Retina (tissue), 1 donor: Measurements from ENCODE around the gene PARD3.
"Not testable (repeated sequence)": the region's sequence is repeated elsewhere in the genome, so short reads cannot be mapped to it uniquely, and the experiment has no call there.

Source experiments
- DNase-seq: peaks from one replicate; pipeline ENCODE4 v3.0.0-alpha.2; 2016

Gene PARD3

DNA sequence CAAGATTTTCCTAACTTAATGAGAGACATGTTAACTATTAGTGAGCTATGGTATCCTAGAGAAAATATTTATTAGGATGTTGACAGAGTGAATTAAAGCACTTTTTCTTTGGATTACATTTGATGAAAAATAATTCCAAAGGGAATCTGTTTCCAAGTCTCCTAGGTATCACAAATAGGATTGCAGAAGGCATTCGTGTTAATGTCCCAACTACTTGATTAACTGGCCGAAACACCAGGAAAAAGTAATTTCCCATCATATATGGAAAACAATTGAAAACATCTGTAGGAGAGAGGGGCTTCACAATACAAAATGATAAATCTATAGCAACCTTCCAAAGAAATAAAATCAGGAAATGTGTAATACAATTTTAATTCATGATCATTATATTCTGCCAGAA lies 406.7 kb downstream of the PARD3 start:
- DNase-seq: no peak

DNA sequence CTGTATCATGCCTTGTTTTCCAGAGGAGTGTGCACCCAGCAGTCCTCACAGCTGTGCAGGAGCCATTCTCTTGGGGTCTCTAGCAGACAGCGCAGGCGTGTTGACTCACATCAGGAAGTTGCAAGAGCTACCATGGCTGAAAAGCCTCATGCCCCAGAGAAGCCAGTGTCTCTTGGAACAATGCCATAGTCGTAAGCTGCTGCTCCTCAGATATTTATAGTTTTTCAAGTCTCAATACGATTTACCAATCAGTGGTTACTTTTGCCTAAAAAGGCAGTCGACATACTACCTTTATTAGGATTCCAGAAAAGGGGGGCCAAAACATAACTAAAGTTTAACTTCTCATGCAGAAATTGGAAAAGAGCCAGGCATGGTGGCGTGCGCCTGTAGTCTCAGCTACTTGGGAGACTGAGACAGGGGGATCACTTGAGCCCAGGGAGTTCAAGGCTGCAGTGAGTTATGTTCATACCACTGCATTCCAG lies 407.7 kb downstream of the PARD3 start:
- no peak for DNase-seq

GRCh38 chr10:34406463-34407323 lies 408.4 kb downstream of the PARD3 start:
- no peak for DNase-seq

GRCh38 chr10:34405611-34406462 lies 409.3 kb downstream of the PARD3 start:
- no peak for DNase-seq

DNA sequence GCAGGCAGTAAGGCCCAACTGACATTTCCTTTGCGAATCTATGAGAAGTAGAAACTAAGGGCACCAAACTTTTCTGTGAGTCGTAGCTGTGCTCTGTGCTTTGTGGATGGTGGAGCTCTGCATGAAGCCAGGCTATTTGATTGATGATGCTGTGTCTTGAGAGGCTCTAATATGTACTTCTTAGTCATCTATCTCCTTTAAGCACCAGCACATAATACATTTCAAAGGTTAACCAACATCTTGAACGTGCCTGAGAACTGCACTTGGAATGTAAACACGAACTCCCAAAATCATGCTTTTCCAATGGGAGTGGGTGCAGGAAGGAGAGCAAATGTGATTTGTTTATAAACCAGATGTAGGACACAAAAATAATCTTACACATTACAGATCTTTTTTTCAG lies 411.6 kb downstream of the PARD3 start:
- no peak for DNase-seq

GRCh38 chr10:34400075-34400474 lies 415.0 kb downstream of the PARD3 start:
- no peak for DNase-seq

DNA sequence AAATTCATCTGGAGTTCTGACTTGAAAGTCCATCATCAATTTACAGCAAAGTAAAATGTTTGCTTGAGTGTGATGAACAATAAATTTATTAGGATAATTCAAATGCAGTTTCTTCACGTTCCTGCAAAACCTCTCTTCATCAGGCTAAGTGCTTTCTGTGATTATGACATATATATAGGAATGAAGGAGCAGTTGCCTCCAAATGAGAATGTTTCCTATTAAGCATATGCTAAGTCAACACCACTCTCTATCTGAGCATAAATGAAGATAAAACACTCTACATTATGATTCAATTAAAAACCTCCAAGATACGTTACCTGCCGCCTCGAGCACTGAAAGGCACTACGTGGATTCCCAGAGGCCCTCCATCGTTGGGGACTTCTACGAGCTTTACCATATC lies 416.1 kb downstream of the PARD3 start:
- no peak for DNase-seq

GRCh38 chr10:34397324-34397723 lies 417.8 kb downstream of the PARD3 start:
- DNase-seq: no peak

GRCh38 chr10:34396663-34397062 lies 418.4 kb downstream of the PARD3 start:
- no peak for DNase-seq

DNA sequence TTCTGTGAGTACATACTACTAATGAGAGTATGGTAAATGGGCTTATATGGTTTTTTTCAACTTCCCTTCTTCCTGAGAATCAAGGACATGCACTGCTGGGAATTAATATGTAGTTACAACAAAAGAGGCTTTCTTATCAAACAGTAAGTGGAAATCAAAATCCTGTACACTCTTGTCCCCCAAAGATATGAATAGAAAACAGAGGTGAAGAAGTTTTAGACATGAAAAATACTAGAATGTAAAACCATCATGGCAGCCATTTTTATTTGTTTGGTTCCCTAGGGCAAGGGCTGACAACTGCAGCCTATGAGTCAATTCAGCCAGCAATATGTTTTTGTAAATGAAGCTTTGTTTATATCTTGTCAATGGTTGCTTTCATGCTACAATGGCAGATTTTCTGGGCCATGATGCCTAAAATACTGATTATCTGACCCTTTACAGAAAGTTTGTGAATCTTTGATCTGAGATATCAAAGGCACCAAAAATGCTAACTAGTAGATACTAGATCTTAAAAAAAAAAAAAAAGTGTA lies 422.4 kb downstream of the PARD3 start:
- DNase-seq: no peak

DNA sequence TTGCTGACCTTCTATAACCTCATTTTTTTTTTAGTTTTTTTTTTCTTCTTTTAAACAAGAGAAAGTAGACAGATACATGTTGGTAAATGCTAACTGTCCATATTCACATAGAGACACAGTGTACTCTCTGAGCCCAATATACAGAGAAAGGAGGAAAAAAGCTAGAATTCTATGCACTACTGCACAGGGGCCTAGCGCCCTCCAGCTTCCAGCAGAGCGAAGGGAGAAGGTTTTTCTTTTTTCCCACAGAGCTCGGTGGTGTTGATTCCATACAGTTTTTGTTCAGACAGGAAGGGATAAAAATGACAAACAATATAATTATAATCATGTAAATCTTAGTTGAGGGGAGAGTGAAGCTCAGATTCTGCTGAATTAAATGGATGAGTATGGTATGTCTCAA lies 423.9 kb downstream of the PARD3 start:
- DNase-seq: not testable (repeated sequence)

DNA sequence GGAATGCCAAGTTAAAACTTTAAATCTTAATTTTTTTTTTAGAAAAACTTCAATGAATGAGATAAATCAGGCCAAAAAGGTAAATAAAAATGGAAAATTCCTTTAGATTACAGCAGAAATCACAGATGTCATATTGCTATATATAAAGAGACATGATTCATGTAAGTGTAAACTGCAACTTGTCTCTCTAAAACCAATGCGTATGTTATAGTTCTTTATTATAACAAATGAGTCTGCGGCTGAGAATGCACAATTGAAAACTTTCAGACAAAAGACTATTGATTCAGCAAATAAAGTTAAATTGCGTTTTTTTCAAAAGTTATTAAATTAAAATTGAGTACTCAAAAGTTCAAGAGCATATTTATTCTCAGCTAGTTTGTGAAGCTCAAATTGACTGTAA lies 425.3 kb downstream of the PARD3 start:
- DNase-seq: no peak

DNA sequence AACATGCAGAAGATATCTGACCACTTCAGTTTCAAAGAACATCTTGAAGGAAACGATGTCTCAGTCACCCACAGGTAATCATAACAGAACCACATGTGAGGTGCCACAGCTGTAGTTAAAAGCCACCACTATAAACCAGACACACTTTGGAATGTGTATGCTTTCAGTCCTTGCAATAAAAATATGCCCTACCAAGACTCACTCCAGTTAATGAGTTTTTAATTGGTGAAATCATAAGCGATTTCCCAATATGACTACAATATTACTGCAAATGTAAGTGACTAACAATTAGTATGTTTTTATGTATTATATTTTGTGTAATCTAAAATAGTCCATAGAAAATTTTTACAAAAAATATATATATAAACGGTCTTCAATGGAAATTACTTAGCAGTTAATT lies 428.2 kb downstream of the PARD3 start:
- no peak for DNase-seq

DNA sequence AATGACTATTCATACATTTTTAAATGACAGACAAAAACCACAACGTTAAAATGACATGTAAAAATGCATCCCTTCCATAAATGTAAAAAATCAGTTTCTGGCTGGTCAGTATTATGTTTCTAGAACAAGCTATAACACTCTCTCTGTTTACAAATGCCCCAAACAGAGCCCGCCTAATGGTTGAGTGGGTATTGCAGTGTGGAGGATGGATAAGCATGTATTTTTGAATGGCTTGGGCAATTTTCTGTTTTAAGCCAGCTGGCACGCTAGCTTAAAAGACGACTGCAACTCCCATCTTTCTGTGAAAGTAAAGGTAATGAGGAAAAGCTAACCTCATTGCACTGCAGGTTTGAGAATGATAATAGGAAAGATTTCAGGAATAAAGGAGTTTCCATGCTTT lies 430.7 kb downstream of the PARD3 start:
- DNase-seq: no peak

DNA sequence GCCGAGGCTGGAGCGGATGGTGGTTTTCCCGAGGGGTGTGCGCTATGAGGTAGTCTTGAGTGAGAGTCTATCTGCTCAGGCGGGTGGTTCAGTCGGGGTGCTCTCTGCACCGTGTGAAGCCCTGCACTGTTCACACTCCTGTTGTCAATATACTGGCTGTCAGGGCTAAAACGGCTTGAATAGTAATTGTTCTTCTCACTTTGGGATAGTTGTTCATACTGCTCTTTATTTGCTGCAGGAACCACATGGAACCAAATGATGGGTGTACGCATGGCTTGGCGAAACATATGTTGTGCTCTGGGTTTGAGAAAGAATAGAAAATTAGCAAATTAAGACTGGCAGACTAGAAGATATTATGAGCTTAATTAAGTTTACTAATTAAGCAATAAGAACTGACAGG lies 432.5 kb downstream of the PARD3 start:
- peak; percentile 30 for DNase-seq

- DNase-seq: peak; percentile 47
These were observed 434.2 kb downstream of the PARD3 start for GRCh38 chr10:34380856-34381255.

DNA sequence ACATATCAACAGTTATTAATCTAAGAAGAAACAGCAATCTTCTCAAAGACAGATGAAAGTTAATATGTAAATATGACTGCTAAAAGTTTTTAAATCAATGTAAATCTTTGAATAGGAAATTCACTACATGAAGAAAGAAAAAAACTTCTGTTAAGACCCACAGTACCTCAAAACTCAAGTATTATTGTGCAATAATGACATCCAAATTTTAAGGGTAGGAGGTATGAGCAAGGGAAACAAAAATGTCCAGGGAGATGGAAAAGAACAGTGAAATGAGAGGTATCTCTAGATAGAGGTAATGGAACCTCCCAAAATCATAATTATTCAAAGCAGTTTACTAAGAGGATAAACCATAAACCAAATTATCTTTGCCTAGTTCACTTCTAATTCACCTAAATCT lies 436.8 kb downstream of the PARD3 start:
- DNase-seq: no peak

DNA sequence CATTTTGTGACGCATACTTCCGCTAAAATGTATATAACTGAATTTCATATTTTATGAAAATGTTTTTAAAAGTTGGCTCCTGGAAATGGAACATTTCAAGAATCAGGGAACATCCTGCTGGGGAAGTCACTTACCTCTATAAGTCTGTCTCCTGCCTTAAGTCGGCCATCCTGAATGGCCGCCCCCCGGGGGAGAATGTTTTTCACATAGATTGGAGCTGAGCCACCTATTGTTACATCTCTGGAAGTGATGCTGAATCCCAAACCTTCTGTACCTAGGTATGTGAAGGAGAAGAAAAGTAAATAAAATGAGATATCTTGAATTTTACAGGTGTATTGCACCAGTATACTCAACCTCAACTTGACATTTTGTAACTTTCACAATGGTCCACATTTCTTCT lies 437.3 kb downstream of the PARD3 start:
- no peak for DNase-seq

GRCh38 chr10:34374356-34375045 lies 440.6 kb downstream of the PARD3 start:
- peak; percentile 38 for DNase-seq

DNA sequence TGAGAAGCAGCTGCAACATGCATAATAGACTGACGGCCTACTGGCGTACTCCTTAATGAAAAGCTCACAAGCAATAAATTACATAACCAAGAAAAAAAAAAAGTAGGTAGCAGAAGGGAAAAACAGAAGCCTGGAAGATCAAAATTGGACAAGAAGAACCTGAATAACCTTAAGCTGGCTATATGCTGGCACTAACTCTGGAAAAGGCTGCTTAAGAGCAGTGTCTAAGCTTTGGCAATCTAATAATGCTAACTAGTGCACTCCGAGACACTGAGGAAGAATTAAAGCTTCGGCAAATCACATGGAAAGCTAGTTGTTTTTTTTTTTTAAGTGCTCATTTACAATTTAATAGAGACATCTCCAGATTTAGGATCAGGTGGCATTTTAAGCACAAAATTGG lies 441.9 kb downstream of the PARD3 start:
- DNase-seq: no peak

DNA sequence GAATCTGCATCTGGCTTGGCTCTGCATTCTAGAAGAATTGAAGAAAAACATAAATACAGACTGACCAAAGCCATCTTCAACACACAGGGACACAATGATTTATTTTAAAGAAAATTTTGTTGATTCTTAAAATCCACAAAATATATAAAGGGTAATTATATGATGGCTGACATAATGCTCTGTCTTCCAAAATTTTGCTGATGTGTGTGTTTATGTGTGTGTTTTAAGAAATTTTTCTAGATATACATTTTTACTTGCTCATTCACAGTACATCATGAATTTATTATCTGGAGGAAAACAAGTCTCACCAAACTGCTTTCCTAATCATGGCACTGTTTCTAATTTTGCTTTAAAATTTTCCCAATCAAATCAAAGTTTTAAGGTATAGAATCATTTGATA lies 442.6 kb downstream of the PARD3 start:
- no peak for DNase-seq

- DNase-seq: no peak
These were observed 445.0 kb downstream of the PARD3 start for GRCh38 chr10:34370126-34370525.

- DNase-seq: no peak
These were observed 446.0 kb downstream of the PARD3 start for GRCh38 chr10:34369120-34369519.
